HepG2 (cell line): ENCODE data around the gene KISS1R. TPM values are rescaled to one million over a fixed set of nuclear protein-coding genes. Genes with fewer than 3 reads are reported as not detected.
"Not testable (repeated sequence)": the region's sequence is repeated elsewhere in the genome, so short reads cannot be mapped to it uniquely, and the experiment has no call there.

ENCODE experiments used
- ATAC-seq: fragments of 200-7000 bp; cut with Tn5 transposase; 3 replicates; pipeline ENCODE4 v1.9.1; 2020; ENCODE audit warnings: mild to moderate bottlenecking, moderate library complexity
- BruUV-seq: library from RNA; stranded (reverse); fragments of 400-500 nt; replicated peaks from 2 replicates; lab custom pipeline; 2021; lab: Mats Ljungman, UMichigan
- CTCF ChIA-PET: fragments of 300-600 bp; formaldehyde crosslinking; extraction: SDS; loops from one replicate; lab custom pipeline; 2021; ENCODE audit warnings: low total read pairs, inconsistent platforms, low intra/inter-chr PET ratio; lab: Yijun Ruan, JAX
- POLR2A ChIA-PET: fragments of 350-600 bp; sonication (Branson Sonifier 250); formaldehyde crosslinking; loops from one replicate; lab custom pipeline; 2020; ENCODE audit warnings: antibody characterized with exemption, inconsistent platforms; lab: Yijun Ruan, JAX
- DNase-seq: peaks from one replicate; pipeline ENCODE4 v3.0.0-alpha.2; 2015; ENCODE audit warnings: low spot score
- FAIRE-seq: peaks from 3 replicates; lab custom pipeline; 2011; peaks lifted over from hg19 to GRCh38; lab: Jason Lieb, UNC
- H2AFZ ChIP-seq: one replicate; pipeline ENCODE4 v1.6.1; 2011; ENCODE audit warnings: low read length, inconsistent platforms
- H3K27ac ChIP-seq: fragments of 300-600 bp; 3 replicates; pipeline ENCODE4 v1.8.0; 2011; ENCODE audit warnings: mixed run types, mild to moderate bottlenecking, mixed read lengths, low read length, inconsistent platforms; ENCODE audit not compliant: insufficient read depth; ENCODE audit errors: extremely low read length
- H3K27me3 ChIP-seq, 2 experiments: fragments of 200-600 bp in 1 of 2; 2 replicates in 1 of 2; 3 replicates in 1 of 2; pipeline versions ENCODE4 v1.6.0 to v1.8.0; 2011; ENCODE audit warnings: low read length in 2 of 2, mild to moderate bottlenecking in 2 of 2, moderate library complexity in 2 of 2, inconsistent platforms in 1 of 2; ENCODE audit not compliant: insufficient read depth in 2 of 2, control insufficient read depth in 1 of 2
- H3K36me3 ChIP-seq, 2 experiments: fragments of 200-600 bp in 1 of 2; replicated peaks in 1 of 2; 2 replicates in 1 of 2; 3 replicates in 1 of 2; pipeline versions ENCODE4 v1.5.1 to v1.8.0; 2011; ENCODE audit warnings: low read length in 2 of 2, inconsistent platforms in 1 of 2; ENCODE audit not compliant: insufficient read depth in 2 of 2, control insufficient read depth in 1 of 2
- H3K4me1 ChIP-seq: 2 replicates; pipeline ENCODE4 v1.5.1; 2012; ENCODE audit warnings: low read length, inconsistent platforms; ENCODE audit not compliant: insufficient read depth
- H3K4me2 ChIP-seq: 2 replicates; pipeline ENCODE4 v1.6.0; 2011; ENCODE audit warnings: low read depth, low read length, inconsistent platforms
- H3K4me3 ChIP-seq, 3 experiments: fragments of 200-600 bp in 1 of 3; sonication (generic), shearing (Covaris generic) in 1 of 3; replicated peaks in 1 of 3; 2 replicates each; pipeline ENCODE4 v1.5.1; 2011 to 2016; ENCODE audit warnings: low read length in 3 of 3, inconsistent platforms in 2 of 3, low read depth in 2 of 3, mild to moderate bottlenecking in 2 of 3, control low read depth in 1 of 3, mixed read lengths in 1 of 3; ENCODE audit not compliant: insufficient read depth in 1 of 3
- H3K79me2 ChIP-seq: one replicate; pipeline ENCODE4 v1.6.1; 2011; ENCODE audit warnings: low read length, inconsistent platforms; ENCODE audit not compliant: insufficient read depth
- H3K9ac ChIP-seq: 2 replicates; pipeline ENCODE4 v1.6.0; 2011; ENCODE audit warnings: mild to moderate bottlenecking, low read depth, low read length, inconsistent platforms; ENCODE audit not compliant: insufficient read depth
- H3K9me3 ChIP-seq: 2 replicates; pipeline ENCODE4 v1.5.1; 2012; ENCODE audit warnings: mild to moderate bottlenecking, low read length
- H4K20me1 ChIP-seq: 2 replicates; pipeline ENCODE4 v1.6.0; 2011; ENCODE audit warnings: inconsistent platforms, mild to moderate bottlenecking, low read length, moderate library complexity; ENCODE audit not compliant: insufficient read depth
- CCDC6 ChIP-seq: sonication (generic); formaldehyde crosslinking; IDR thresholded peaks from 2 replicates; pipeline ENCODE4 v1.8.1; 2022; ENCODE audit warnings: mild to moderate bottlenecking, missing genetic modification reagents, moderate library complexity
- NKX3-1 ChIP-seq: sonication (generic); formaldehyde crosslinking; IDR thresholded peaks from 2 replicates; pipeline ENCODE4 v1.5.0; 2020; ENCODE audit warnings: missing genetic modification reagents
- RBFOX2 ChIP-seq: fragments of 200-400 bp; formaldehyde crosslinking; IDR thresholded peaks from 2 replicates; pipeline ENCODE4 v1.6.1; 2017; ENCODE audit warnings: low read depth, mild to moderate bottlenecking, low read length
- SRF ChIP-seq: IDR thresholded peaks from 2 replicates; pipeline ENCODE4 v1.6.1; 2011; ENCODE audit warnings: mild to moderate bottlenecking, low read depth, low read length, moderate library complexity
- WGBS: methylation state at CpG from one replicate; pipeline ENCODE4 v1.1.6; 2017; ENCODE audit warnings: low lambda C conversion rate; 5-methylcytosine and 5-hydroxymethylcytosine counted together
- in situ Hi-C: cut with HindIII; loops from 2 replicates; pipeline ENCODE4 v1.10.0; 2017; ENCODE audit warnings: low pct_unique_long_range_greater_than_20kb; ENCODE audit not compliant: extremely low pct_ligation_motif_present
- intact Hi-C: fragments of 100-400 bp; cut with micrococcal nuclease; formaldehyde crosslinking; loops from one replicate; pipeline ENCODE4 v1.10.0; 2022; ENCODE audit not compliant: unreplicated experiment
- polyA plus RNA-seq, 8 experiments: library from polyadenylated mRNA; depleted of rRNA in 3 of 8; stranded (reverse) in 7 of 8; unstranded in 1 of 8; fragments of >200 nt; fragmentation: Illumina TruSeq in 4 of 8; extraction: Trizol in 4 of 8; gene quantifications; 2 replicates each; pipeline versions ENCODE4 v1.2.1 to v1.2.3, GENCODE V29; 2011 to 2016; ENCODE audit warnings: low read depth in 4 of 8, missing spikeins in 1 of 8, mixed read lengths in 1 of 8; ENCODE audit not compliant: insufficient read depth in 1 of 8
- total RNA-seq, 5 experiments: library from RNA; depleted of rRNA; stranded (reverse); fragments of >200 nt; fragmentation: Illumina TruSeq; extraction: Trizol; gene quantifications; 2 replicates each; pipeline ENCODE4 v1.2.3, GENCODE V29; 2016; ENCODE audit warnings: low read depth in 1 of 5
- TF ChIP-seq, protein P1 (sequence below): sonication (generic); formaldehyde crosslinking; IDR thresholded peaks from 2 replicates; pipeline ENCODE4 v1.4.0; 2020; ENCODE audit warnings: missing genetic modification reagents

The KISS1R gene
- total and polyA plus RNA-seq, 2 of the 13 experiments (the other 11 are each of a cell fraction or from before 2014, with no cell fraction given), result 1.1 to 10.2 TPM

DNA sequence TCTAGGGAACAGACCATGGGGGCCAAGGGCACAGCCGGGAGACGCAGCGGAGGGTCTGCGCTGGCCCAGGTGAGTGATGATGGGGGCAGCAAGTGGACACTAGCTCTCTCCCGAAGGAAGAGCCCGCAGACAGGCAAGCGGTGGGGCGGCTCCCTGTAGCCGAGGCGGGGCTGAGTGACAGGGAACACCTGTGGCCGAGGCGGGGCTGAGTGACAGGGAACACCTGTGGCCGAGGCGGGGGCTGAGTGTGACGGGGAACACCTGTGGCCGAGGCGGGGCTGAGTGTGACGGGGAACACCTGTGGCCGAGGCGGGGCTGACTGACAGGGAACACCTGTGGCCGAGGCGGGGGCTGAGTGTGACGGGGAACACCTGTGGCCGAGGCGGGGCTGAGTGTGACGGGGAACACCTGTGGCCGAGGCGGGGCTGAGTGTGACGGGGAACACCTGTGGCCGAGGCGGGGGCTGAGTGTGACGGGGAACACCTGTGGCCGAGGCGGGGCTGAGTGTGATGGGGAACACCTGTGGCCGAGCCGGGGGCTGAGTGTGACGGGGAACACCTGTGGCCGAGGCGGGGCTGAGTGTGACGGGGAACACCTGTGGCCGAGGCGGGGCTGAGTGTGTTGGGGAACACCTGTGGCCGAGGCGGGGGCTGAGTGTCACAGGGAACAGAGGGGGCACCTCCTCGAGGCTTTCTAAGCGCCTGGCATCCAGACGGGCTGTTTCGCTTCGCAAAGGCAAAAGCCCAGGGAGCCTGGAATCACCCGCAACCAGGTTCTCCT, 25.5 kb upstream of the KISS1R start:
- H2AFZ ChIP-seq, DNase-seq, intact Hi-C loops, FAIRE-seq, CTCF ChIA-PET, BruUV-seq, in situ Hi-C loops, H3K9me3 ChIP-seq, H3K27me3 ChIP-seq, H3K4me1 ChIP-seq, ATAC-seq, H4K20me1 ChIP-seq, H3K27ac ChIP-seq, POLR2A ChIA-PET: not testable (repeated sequence)
- WGBS, result 95% methylated on average over 49 of the region's 50 CpGs
- peak overlapping the region; percentile 78 for H3K4me2 ChIP-seq
- peak overlapping the region; percentile 87 to 98 (median 91) for H3K4me3 ChIP-seq
- H3K36me3 ChIP-seq, result peaks cover 10 to 25% of the 10 kb centered on the region in 2 experiments; a peak in 4 of 5 replicates
- 0 out of 2 replicates have a peak, but pooled peaks have one; percentile 49 for TF ChIP-seq RBFOX2
- H3K79me2 ChIP-seq, result peaks cover 10% of the 10 kb centered on the region
- H3K9ac ChIP-seq, result peak overlapping the region; percentile 92

DNA sequence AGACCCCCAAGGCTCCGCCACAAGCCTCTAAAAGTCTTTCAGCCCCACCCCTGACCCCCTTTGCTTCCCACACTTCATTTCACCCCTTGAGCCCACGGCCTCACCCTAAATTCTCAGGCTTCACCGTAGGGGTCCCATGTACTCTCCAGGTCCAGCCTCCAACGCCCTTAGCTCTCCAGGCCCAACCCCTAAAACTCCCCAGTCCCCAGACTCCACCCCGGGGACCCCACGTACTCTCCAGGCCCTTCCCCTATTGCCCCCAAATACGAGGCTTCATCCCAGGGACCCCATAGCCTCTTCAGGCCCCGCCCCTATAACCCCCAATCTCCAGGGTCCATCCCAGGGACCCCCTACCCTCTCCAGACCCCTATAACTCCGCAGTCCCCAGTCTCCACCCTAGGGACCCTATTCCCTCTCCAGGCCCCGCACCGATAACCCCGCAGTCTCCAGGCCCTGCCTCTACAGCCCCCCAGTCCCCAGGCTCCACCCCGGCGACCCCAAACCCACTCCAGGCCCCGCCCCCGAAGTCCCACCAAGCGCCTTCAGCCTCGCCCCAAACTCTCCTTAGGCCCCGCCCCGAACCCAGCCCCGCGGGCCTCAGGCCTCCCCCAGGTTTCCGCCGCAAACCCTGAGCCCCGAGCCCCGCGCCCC, 24.8 kb upstream of the KISS1R start:
- DNase-seq (no peak), ATAC-seq (no peak), FAIRE-seq (no peak)
- TF ChIP-seq SRF (no peak), NKX3-1 (CRISPR knock-in tag) (no peak), CCDC6 (CRISPR knock-in tag) (0 out of 2 replicates have a peak, but pooled peaks have one; percentile 16)
- TF ChIP-seq, protein P1, sequence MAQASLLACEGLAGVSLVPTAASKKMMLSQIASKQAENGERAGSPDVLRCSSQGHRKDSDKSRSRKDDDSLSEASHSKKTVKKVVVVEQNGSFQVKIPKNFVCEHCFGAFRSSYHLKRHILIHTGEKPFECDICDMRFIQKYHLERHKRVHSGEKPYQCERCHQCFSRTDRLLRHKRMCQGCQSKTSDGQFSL, result no peak
- H3K9me3 ChIP-seq, result no peaks in the 10 kb centered on the region
- peak overlapping the region; percentile 78 for H3K4me2 ChIP-seq
- WGBS, result 8% methylated on average over 21 of the region's 27 CpGs
- in situ Hi-C loops (no loop called here), intact Hi-C loops (no loop called here)
- no peaks in the 10 kb centered on the region; the same call in 1 of the 2 replicates for H4K20me1 ChIP-seq
- H3K27me3 ChIP-seq, result no peaks in the 10 kb centered on the region
- H3K4me1 ChIP-seq, result peaks cover under 1% of the 10 kb centered on the region; the same call in 1 of the 2 replicates
- ChIA-PET CTCF (no interaction called here), POLR2A (interaction anchor here (1.0 to 1.1 kb wide), 4 partner anchors 12 to 26 kb away, joined by 3 to 4 read pairs (median 4); partner anchors contain the start of gene KISS1R)
- H3K36me3 ChIP-seq, result peaks cover 10 to 26% of the 10 kb centered on the region in 2 experiments; a peak in 4 of 5 replicates
- no TSS peak for BruUV-seq
- H3K4me3 ChIP-seq, result peak overlapping the region; percentile 87 to 98 (median 91)
- no peak overlapping the region for H2AFZ ChIP-seq
- H3K27ac ChIP-seq, result peak overlapping the region; percentile 43
- H3K9ac ChIP-seq, result peak overlapping the region; percentile 92
- H3K79me2 ChIP-seq, result peaks cover 10% of the 10 kb centered on the region
